Chondrocyte (in vitro differentiated cells): ENCODE measurements around the gene LYPD3. TPM values are rescaled to one million over a fixed set of nuclear protein-coding genes. Genes with fewer than 3 reads are reported as not detected.
"Not testable (repeated sequence)": the region's sequence is repeated elsewhere in the genome, so short reads cannot be mapped to it uniquely, and the experiment has no call there.

Experiments used
- DNase-seq: peaks from one replicate; pipeline ENCODE4 v3.0.0; 2021; ENCODE audit warnings: mixed read lengths, low spot score
- H3K27ac Mint-ChIP-seq: one replicate; pipeline ENCODE4 v1.8.0; 2021; ENCODE audit warnings: mild to moderate bottlenecking, moderate library complexity, mixed read lengths; ENCODE audit not compliant: unreplicated experiment
- H3K27me3 Mint-ChIP-seq: 2 replicates; pipeline ENCODE4 v1.8.0; 2021; ENCODE audit warnings: low read depth, mixed read lengths
- H3K36me3 Mint-ChIP-seq: 2 replicates; pipeline ENCODE4 v1.8.0; 2021; ENCODE audit warnings: low read depth, mixed read lengths
- H3K4me1 Mint-ChIP-seq: 2 replicates; pipeline ENCODE4 v1.8.0; 2021; ENCODE audit warnings: low read depth, mild to moderate bottlenecking, mixed read lengths
- H3K4me3 Mint-ChIP-seq: one replicate; pipeline ENCODE4 v1.8.0; 2021; ENCODE audit warnings: mild to moderate bottlenecking, moderate library complexity, mixed read lengths; ENCODE audit not compliant: unreplicated experiment
- H3K9me3 Mint-ChIP-seq: 2 replicates; pipeline ENCODE4 v1.8.0; 2021; ENCODE audit warnings: low read depth, mixed read lengths
- CTCF ChIP-seq: fragments of 200-600 bp; sonication (generic); IDR thresholded peaks from 2 replicates; pipeline ENCODE4 v1.5.0; 2021; ENCODE audit warnings: antibody characterized with exemption, mild to moderate bottlenecking, moderate library complexity
- total RNA-seq: library from RNA; stranded (reverse); gene quantifications from 3 replicates; pipeline ENCODE4 v1.2.1, GENCODE V29; 2021

LYPD3 gene
- total RNA-seq, 1 donor from 2014 or later, result 1.0 TPM

- no peak for TF ChIP-seq CTCF
- Mint-ChIP-seq H3K9me3 (no peaks in the 10 kb centered on the region), H3K4me1 (peaks cover 9% of the 10 kb centered on the region), H3K4me3 (no peak overlapping the region), H3K27ac (no peak overlapping the region), H3K27me3 (peaks cover 22% of the 10 kb centered on the region), H3K36me3 (peaks cover 2% of the 10 kb centered on the region)
- DNase-seq, result no peak
These were observed 25.7 kb downstream of the LYPD3 start for GRCh38 chr19:43439709-43440063.

GRCh38 chr19:43439032-43439708, 26.2 kb downstream of the LYPD3 start:
- no peak for DNase-seq
- Mint-ChIP-seq H3K27me3 (peaks cover 24% of the 10 kb centered on the region), H3K4me3 (no peak overlapping the region), H3K4me1 (peaks cover 9% of the 10 kb centered on the region), H3K27ac (no peak overlapping the region), H3K36me3 (peaks cover 2% of the 10 kb centered on the region), H3K9me3 (no peaks in the 10 kb centered on the region)
- no peak for TF ChIP-seq CTCF

GRCh38 chr19:43438291-43439031, 26.9 kb downstream of the LYPD3 start:
- peaks cover 22% of the 10 kb centered on the region for H3K27me3 Mint-ChIP-seq
- no peak for DNase-seq
- no peaks in the 10 kb centered on the region for H3K9me3 Mint-ChIP-seq
- no peak overlapping the region for H3K4me3 Mint-ChIP-seq
- no peak for TF ChIP-seq CTCF
- no peak overlapping the region for H3K27ac Mint-ChIP-seq
- peaks cover 9% of the 10 kb centered on the region for H3K4me1 Mint-ChIP-seq
- H3K36me3 Mint-ChIP-seq, result peaks cover 2% of the 10 kb centered on the region

GRCh38 chr19:43437712-43438111, 27.7 kb downstream of the LYPD3 start:
- H3K9me3 Mint-ChIP-seq, result no peaks in the 10 kb centered on the region
- peaks cover 9% of the 10 kb centered on the region for H3K4me1 Mint-ChIP-seq
- peaks cover 18% of the 10 kb centered on the region for H3K27me3 Mint-ChIP-seq
- TF ChIP-seq CTCF, result no peak
- H3K36me3 Mint-ChIP-seq, result peaks cover 2% of the 10 kb centered on the region
- no peak overlapping the region for H3K4me3 Mint-ChIP-seq
- no peak overlapping the region for H3K27ac Mint-ChIP-seq
- no peak for DNase-seq

GRCh38 chr19:43437284-43437683, 28.1 kb downstream of the LYPD3 start:
- H3K36me3 Mint-ChIP-seq, H3K9me3 Mint-ChIP-seq, H3K4me1 Mint-ChIP-seq, DNase-seq, H3K4me3 Mint-ChIP-seq, H3K27ac Mint-ChIP-seq: not testable (repeated sequence)
- peaks cover 18% of the 10 kb centered on the region for H3K27me3 Mint-ChIP-seq
